Left lung (tissue), 10 donors: Measurements from ENCODE around the gene PHF12. TPM values are rescaled to one million over a fixed set of nuclear protein-coding genes. Genes with fewer than 3 reads are reported as not detected.

Source experiments
- ATAC-seq: fragments of 200-7000 bp; cut with Tn5 transposase; one replicate; pipeline ENCODE4 v1.9.1; 2020; ENCODE audit warnings: moderate library complexity
- DNase-seq, 4 donors: peaks; one replicate each; pipeline ENCODE4 v3.0.0-alpha.2; 2013 to 2020
- H3K27ac ChIP-seq, 2 donors: fragments of 200-600 bp; sonication (generic) in 1 of 2; one replicate each; pipeline versions ENCODE4 v1.5.0 to v1.8.0; 2020 to 2021
- H3K27me3 ChIP-seq, 2 donors: fragments of 200-600 bp; sonication (generic) in 1 of 2; one replicate each; pipeline versions ENCODE4 v1.5.0 to v1.8.0; 2020 to 2021
- H3K36me3 ChIP-seq, 2 donors: fragments of 200-600 bp; sonication (generic) in 1 of 2; one replicate each; pipeline versions ENCODE4 v1.5.0 to v1.8.0; 2020 to 2021
- H3K4me1 ChIP-seq, 2 donors: fragments of 200-600 bp; one replicate each; pipeline ENCODE4 v1.8.0; 2021
- H3K4me3 ChIP-seq, 2 donors: fragments of 200-600 bp; sonication (generic) in 1 of 2; one replicate each; pipeline versions ENCODE4 v1.5.0 to v1.8.0; 2020 to 2021; ENCODE audit warnings: mild to moderate bottlenecking in 1 of 2
- H3K9me3 ChIP-seq, 2 donors: fragments of 200-600 bp; sonication (generic) in 1 of 2; one replicate each; pipeline versions ENCODE4 v1.5.0 to v1.8.0; 2020 to 2021
- intact Hi-C, 2 donors: fragments of 100-400 bp; cut with DNase I; formaldehyde crosslinking; loops; one replicate each; pipeline versions ENCODE4 v1.11.2 to v1.14.2; 2022
- polyA plus RNA-seq, 6 donors: library from polyadenylated mRNA; unstranded; fragments of 120-200 nt; gene quantifications; one replicate each; pipeline ENCODE4 v1.2.1, GENCODE V29; 2013; ENCODE audit not compliant: insufficient read length in 6 of 6
- total RNA-seq, 2 donors: library from RNA; stranded (reverse); fragmentation: NEBNext Ultra II Directional; extraction: Animal tissue kit (Norgen Biotek cat#: 25700); gene quantifications; one replicate each; pipeline ENCODE4 v1.2.1, GENCODE V29; 2021
- TF ChIP-seq, protein P1 (sequence below), 2 donors: fragments of 200-600 bp; sonication (generic) in 1 of 2; IDR thresholded peaks; one replicate each; pipeline versions ENCODE4 v1.5.0 to v1.8.0; 2021; ENCODE audit warnings: antibody characterized with exemption in 2 of 2
- donor health status: DM: no; HTN: yes; CAD: no.
- donor health status: DM: no; HTN: no; CAD: no.

The PHF12 gene
- total and polyA plus RNA-seq, 8 donors = 32.1 to 68.7 (median 56.0) TPM

DNA sequence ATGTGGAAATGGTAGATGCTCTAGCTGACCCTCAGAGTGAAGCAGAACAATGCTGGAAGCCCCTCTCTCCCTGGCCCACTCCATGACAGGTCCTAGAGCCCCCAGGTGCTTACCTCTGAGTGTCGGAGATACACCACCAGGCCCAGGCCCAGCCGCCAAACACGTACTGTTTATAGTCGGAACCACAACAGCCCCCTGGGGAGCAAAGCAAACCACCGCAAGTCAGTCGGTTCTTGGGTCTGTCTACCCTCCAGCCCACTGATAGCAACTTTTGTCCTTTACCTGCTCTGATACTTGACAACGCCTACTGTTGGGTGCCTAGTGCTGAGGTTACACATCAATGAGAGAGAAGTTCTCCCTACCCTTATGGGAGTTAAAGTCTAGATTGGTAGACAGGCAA, 62.5 kb downstream of the PHF12 start:
- intact Hi-C loops = no loop called here
- Histone ChIP-seq H3K36me3 (peaks cover 0 to 57% of the 10 kb centered on the region in 2 donors), H3K9me3 (no peaks in the 10 kb centered on the region), H3K27me3 (no peaks in the 10 kb centered on the region), H3K4me3 (no peak overlapping the region), H3K27ac (no peak overlapping the region), H3K4me1 (peaks cover 0 to 44% of the 10 kb centered on the region in 2 donors)
- TF ChIP-seq, protein P1, sequence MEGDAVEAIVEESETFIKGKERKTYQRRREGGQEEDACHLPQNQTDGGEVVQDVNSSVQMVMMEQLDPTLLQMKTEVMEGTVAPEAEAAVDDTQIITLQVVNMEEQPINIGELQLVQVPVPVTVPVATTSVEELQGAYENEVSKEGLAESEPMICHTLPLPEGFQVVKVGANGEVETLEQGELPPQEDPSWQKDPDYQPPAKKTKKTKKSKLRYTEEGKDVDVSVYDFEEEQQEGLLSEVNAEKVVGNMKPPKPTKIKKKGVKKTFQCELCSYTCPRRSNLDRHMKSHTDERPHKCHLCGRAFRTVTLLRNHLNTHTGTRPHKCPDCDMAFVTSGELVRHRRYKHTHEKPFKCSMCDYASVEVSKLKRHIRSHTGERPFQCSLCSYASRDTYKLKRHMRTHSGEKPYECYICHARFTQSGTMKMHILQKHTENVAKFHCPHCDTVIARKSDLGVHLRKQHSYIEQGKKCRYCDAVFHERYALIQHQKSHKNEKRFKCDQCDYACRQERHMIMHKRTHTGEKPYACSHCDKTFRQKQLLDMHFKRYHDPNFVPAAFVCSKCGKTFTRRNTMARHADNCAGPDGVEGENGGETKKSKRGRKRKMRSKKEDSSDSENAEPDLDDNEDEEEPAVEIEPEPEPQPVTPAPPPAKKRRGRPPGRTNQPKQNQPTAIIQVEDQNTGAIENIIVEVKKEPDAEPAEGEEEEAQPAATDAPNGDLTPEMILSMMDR (IDR thresholded peaks at IDR 0.05) = no peak
- DNase-seq (no peak), ATAC-seq (no peak)

DNA sequence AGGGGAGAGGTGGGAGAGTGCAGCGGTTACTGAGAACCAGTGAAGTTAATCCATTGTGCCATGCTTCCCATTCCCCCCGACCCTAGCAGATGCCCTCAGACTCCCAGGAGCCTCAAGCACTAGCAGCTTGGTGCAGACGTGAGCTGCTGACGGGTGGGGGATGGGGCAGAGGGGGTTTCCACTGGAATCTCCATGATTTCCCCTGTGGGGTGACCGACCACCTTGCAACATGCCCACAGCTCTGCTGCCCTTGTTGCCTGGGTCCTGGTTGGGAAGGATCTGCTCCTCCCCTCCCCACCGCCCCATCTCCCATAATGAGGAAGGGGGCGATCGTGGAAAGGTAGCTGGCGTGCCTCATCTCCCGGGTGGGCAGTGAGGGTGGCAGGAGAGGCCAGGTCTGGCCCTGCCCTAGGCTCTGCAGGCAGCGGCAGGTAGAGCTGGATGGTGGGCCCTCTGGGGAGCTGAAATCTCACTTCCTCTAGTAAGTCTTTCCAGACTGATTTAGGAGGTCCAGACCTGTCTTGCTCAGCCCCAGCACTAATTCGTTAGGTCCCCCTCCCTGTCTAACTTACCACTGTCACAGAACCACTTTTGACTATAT, 63.3 kb downstream of the PHF12 start:
- intact Hi-C loops = no loop called here

DNA sequence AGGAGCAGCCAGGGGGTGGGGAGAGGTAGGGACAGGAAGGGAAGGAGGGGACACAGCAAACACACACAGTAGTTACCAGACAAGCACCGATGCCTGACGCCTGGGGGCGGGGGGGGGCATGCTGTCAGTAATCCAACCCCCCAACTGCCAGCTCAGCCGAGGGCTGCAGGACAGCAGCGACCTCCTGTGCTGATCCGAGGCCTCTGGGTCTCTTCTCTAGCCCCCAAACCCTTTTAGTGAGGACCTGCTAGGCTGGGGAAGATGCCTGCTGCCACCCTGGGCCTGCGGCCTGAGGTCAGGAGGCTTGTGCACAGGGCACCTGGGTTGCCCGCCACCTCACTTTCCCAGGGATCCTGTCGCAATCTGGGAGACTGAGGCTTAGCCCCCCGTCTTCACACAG, 65.4 kb downstream of the PHF12 start:
- H3K4me1 ChIP-seq = peaks cover 0 to 15% of the 10 kb centered on the region in 2 donors
- H3K36me3 ChIP-seq = peaks cover 0 to 82% of the 10 kb centered on the region in 2 donors
- intact Hi-C loops = no loop called here
- no peak overlapping the region for H3K4me3 ChIP-seq
- no peaks in the 10 kb centered on the region for H3K27me3 ChIP-seq
- no peak overlapping the region for H3K27ac ChIP-seq
- no peak for ATAC-seq
- TF ChIP-seq, protein P1 (IDR thresholded peaks at IDR 0.05) = no peak
- no peaks in the 10 kb centered on the region for H3K9me3 ChIP-seq
- DNase-seq = no peak

More for the DNA sequence above, 63.3 kb downstream of the PHF12 start:
- no peak overlapping the region for H3K27ac ChIP-seq
- no peaks in the 10 kb centered on the region for H3K27me3 ChIP-seq
- H3K9me3 ChIP-seq = no peaks in the 10 kb centered on the region
- H3K4me1 ChIP-seq = peaks cover 0 to 35% of the 10 kb centered on the region in 2 donors
- DNase-seq = no peak
- TF ChIP-seq, protein P1 (IDR thresholded peaks at IDR 0.05) = no peak
- no peak overlapping the region for H3K4me3 ChIP-seq
- ATAC-seq = no peak
- H3K36me3 ChIP-seq = peaks cover 0 to 65% of the 10 kb centered on the region in 2 donors

DNA sequence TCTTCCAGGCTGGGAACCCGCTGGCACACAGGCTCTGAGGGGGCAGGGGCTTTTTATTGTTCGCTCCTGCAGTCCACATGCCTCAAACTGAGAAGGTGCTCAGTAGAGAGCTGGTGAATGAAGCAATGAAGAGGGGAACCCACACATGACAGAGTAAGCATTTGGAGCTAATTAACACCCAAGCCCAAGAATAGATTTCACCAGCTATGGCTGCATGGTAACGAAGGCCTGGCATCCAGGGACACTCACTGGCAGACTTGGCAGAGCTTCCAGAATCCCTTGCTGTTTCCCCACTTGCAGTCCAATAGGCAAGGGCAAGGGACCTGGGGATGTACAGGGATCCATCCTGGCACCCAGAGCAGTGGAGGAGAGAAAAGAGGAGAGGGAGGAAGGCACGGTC, 66.0 kb downstream of the PHF12 start:
- Histone ChIP-seq H3K9me3 (no peaks in the 10 kb centered on the region), H3K27ac (no peak overlapping the region), H3K36me3 (peaks cover 0 to 88% of the 10 kb centered on the region in 2 donors), H3K4me3 (no peak overlapping the region), H3K4me1 (peaks cover 0 to 11% of the 10 kb centered on the region in 2 donors), H3K27me3 (no peaks in the 10 kb centered on the region)
- no peak for DNase-seq
- no peak for ATAC-seq
- intact Hi-C loops = no loop called here
- TF ChIP-seq, protein P1 (IDR thresholded peaks at IDR 0.05) = no peak

DNA sequence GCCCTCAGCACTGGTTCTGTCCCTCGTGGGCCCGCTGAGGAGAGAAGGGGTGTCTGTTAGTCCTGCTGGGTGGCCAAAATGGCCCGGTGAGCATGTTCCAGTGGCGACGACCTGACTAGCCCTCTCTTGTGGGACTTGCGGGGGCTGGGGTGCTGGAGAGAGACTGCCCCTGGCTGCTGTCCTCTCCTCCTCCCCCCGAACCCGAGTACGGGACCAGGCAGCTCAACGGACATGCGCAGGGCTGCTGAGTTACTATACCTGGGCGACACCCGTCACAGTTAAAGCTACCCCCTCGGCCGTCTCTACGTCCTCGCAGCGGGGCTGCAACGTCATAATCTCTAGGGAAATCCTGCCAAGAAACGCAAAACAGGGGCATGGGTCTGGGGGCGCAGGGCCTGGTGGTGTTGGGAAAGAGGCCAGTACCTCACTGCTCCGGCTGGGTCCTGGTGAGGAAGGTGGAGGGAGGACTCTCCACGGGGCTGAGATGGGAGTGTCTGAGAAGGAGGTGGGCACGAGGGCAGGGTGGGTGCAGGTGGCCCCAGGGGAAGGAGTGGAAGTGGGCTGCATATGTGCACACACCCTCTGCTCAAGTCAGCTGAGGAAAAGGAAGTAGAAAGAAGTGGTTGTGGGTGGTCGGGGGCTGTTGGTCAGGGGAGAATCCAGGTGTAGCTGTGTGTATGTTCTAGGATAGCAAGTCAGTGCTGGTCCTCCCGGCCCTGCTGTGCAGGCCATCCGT, 67.2 kb downstream of the PHF12 start:
- peaks cover 0 to 96% of the 10 kb centered on the region in 2 donors for H3K36me3 ChIP-seq
- TF ChIP-seq, protein P1 (IDR thresholded peaks at IDR 0.05) = no peak

More for the DNA sequence above, 67.2 kb downstream of the PHF12 start:
- Histone ChIP-seq H3K27me3 (no peaks in the 10 kb centered on the region), H3K4me1 (peaks cover 0 to 5% of the 10 kb centered on the region in 2 donors), H3K4me3 (no peak overlapping the region), H3K9me3 (no peaks in the 10 kb centered on the region), H3K27ac (peak overlapping the region in 1 of 2 donors; percentile 8)
- intact Hi-C loops = loop anchor here in 1 of 2 donors (5.0 kb wide), 1 partner anchor 37 kb away; no protein-coding TSS in a partner anchor
- no peak for DNase-seq
- ATAC-seq = no peak
